Neuronal stem cell (in vitro differentiated cells): Measurements from ENCODE around the gene XKR7. TPM values are rescaled to one million over a fixed set of nuclear protein-coding genes. Genes with fewer than 3 reads are reported as not detected.

Source experiments
- DNase-seq: peaks from one replicate; pipeline ENCODE4 v3.0.0-alpha.2; 2013; ENCODE audit warnings: low spot score
- H2AFZ ChIP-seq: one replicate; pipeline ENCODE4 v1.6.1; 2013; ENCODE audit warnings: mild to moderate bottlenecking, low read length, inconsistent platforms
- H2AK5ac ChIP-seq: 2 replicates; pipeline ENCODE4 v1.6.1; 2013; ENCODE audit warnings: low read depth, mild to moderate bottlenecking, inconsistent platforms, low read length, moderate library complexity, mixed read lengths
- H2BK120ac ChIP-seq: 2 replicates; pipeline ENCODE4 v1.6.1; 2013; ENCODE audit warnings: low read depth, mild to moderate bottlenecking, inconsistent platforms, low read length, moderate library complexity, mixed read lengths
- H2BK12ac ChIP-seq: one replicate; pipeline ENCODE4 v1.6.1; 2013; ENCODE audit warnings: low read length, inconsistent platforms
- H2BK15ac ChIP-seq: 2 replicates; pipeline ENCODE4 v1.6.1; 2013; ENCODE audit warnings: mild to moderate bottlenecking, low read length, inconsistent platforms, mixed read lengths
- H2BK5ac ChIP-seq: one replicate; pipeline ENCODE4 v1.6.1; 2013; ENCODE audit warnings: inconsistent platforms, mild to moderate bottlenecking, low read length, moderate library complexity
- H3K14ac ChIP-seq: one replicate; pipeline ENCODE4 v1.6.1; 2013; ENCODE audit warnings: low read length, inconsistent platforms
- H3K18ac ChIP-seq: 2 replicates; pipeline ENCODE4 v1.6.1; 2013; ENCODE audit warnings: low read length, inconsistent platforms
- H3K23ac ChIP-seq: 2 replicates; pipeline ENCODE4 v1.6.1; 2013; ENCODE audit warnings: low read depth, mild to moderate bottlenecking, mixed read lengths, low read length, inconsistent platforms; ENCODE audit not compliant: poor library complexity
- H3K27ac ChIP-seq: replicated peaks from 3 replicates; pipeline ENCODE4 v1.5.1; 2013; ENCODE audit warnings: low read length, inconsistent platforms
- H3K27me3 ChIP-seq, 3 experiments: 2 replicates each; pipeline ENCODE4 v1.6.1; 2013; ENCODE audit warnings: low read length in 3 of 3, mild to moderate bottlenecking in 2 of 3, inconsistent platforms in 1 of 3, low read depth in 1 of 3, mixed read lengths in 1 of 3, moderate library complexity in 1 of 3; ENCODE audit not compliant: control insufficient read depth in 3 of 3, insufficient read depth in 3 of 3
- H3K36me3 ChIP-seq, 2 donors: replicated peaks in 1 of 2; 2 replicates each; pipeline ENCODE4 v1.6.1; 2013; ENCODE audit warnings: low read length in 2 of 2; ENCODE audit not compliant: control insufficient read depth in 2 of 2, insufficient read depth in 2 of 2
- H3K4ac ChIP-seq: 2 replicates; pipeline ENCODE4 v1.6.1; 2013; ENCODE audit warnings: inconsistent platforms, mild to moderate bottlenecking, low read length, moderate library complexity
- H3K4me1 ChIP-seq, 2 donors: 1 replicate in 1 of 2; 2 replicates in 1 of 2; pipeline ENCODE4 v1.6.1; 2013; ENCODE audit warnings: low read length in 2 of 2, low read depth in 1 of 2; ENCODE audit not compliant: control insufficient read depth in 2 of 2, insufficient read depth in 1 of 2
- H3K4me2 ChIP-seq: one replicate; pipeline ENCODE4 v1.6.1; 2013; ENCODE audit warnings: mild to moderate bottlenecking, low read length, inconsistent platforms; ENCODE audit not compliant: insufficient read depth, poor library complexity, severe bottlenecking
- H3K4me3 ChIP-seq, 2 donors: 2 replicates each; pipeline ENCODE4 v1.5.1; 2013; ENCODE audit warnings: low read length in 2 of 2, mild to moderate bottlenecking in 2 of 2, inconsistent platforms in 1 of 2, moderate library complexity in 1 of 2
- H3K79me1 ChIP-seq: one replicate; pipeline ENCODE4 v1.6.1; 2013; ENCODE audit warnings: low read depth, mild to moderate bottlenecking, inconsistent platforms, low read length, moderate library complexity
- H3K9ac ChIP-seq: one replicate; pipeline ENCODE4 v1.6.1; 2013; ENCODE audit warnings: mild to moderate bottlenecking, low read depth, low read length, inconsistent platforms; ENCODE audit not compliant: poor library complexity
- H3K9me3 ChIP-seq, 2 donors: replicated peaks in 1 of 2; 2 replicates each; pipeline versions ENCODE3 to v1.6.1; 2013; ENCODE audit warnings: low read length in 2 of 2, mild to moderate bottlenecking in 2 of 2, inconsistent platforms in 1 of 2, low read depth in 1 of 2, mixed read lengths in 1 of 2, moderate library complexity in 1 of 2; ENCODE audit not compliant: control insufficient read depth in 2 of 2, insufficient read depth in 1 of 2
- H4K8ac ChIP-seq: one replicate; pipeline ENCODE4 v1.6.1; 2013; ENCODE audit warnings: low read depth, mild to moderate bottlenecking, inconsistent platforms, low read length, moderate library complexity
- H4K91ac ChIP-seq: one replicate; pipeline ENCODE4 v1.6.1; 2013; ENCODE audit warnings: low read length, low read depth, mild to moderate bottlenecking, inconsistent platforms; ENCODE audit not compliant: poor library complexity
- WGBS, 2 donors: extraction: QIAGEN DNeasy Blood & Tissue Kit; methylation state at CpG; one replicate each; pipeline ENCODE4 v1.1.7; 2013; ENCODE audit warnings: missing lambda C conversion rate in 2 of 2, mixed read lengths in 1 of 2; ENCODE audit not compliant: insufficient read length in 2 of 2, insufficient replicate concordance in 1 of 2; ENCODE audit errors: extremely low coverage in 2 of 2; 5-methylcytosine and 5-hydroxymethylcytosine counted together
- small RNA-seq: library from polyadenylated mRNA; stranded (forward); fragments of <200 nt; extraction: miRNeasy Mini kit (QIAGEN cat#:217004); gene quantifications from one replicate; pipeline ENCODE3, GENCODE V24; 2013; ENCODE audit not compliant: insufficient read depth

The XKR7 gene

GRCh38 chr20:32052090-32052777 is 84.3 kb downstream of the XKR7 start, which contains the start of gene HCK:
TSS of gene HCK (plus strand) at chr20:32052242.
- peaks cover 0 to 2% of the 10 kb centered on the region in 2 donors for H3K4me1 ChIP-seq
- peaks cover 15 to 60% (median 34%) of the 10 kb centered on the region in 3 experiments for H3K27me3 ChIP-seq
- H2BK120ac ChIP-seq, result no peak within 1 kb of the TSS

GRCh38 chr20:32052778-32053362 is 84.9 kb downstream of the XKR7 start:
- H4K91ac ChIP-seq, result no peak overlapping the region
- H3K79me1 ChIP-seq, result no peaks in the 10 kb centered on the region
- no peak overlapping the region for H2BK12ac ChIP-seq
- H3K4ac ChIP-seq, result no peak overlapping the region
- no CpG with 5 or more reads among the region's 22 CpGs for WGBS, 2 donors
- H3K4me1 ChIP-seq, result peaks cover 0 to 2% of the 10 kb centered on the region in 2 donors
- peaks cover 2 to 8% of the 10 kb centered on the region in 2 donors for H3K9me3 ChIP-seq
- H3K23ac ChIP-seq, result no peak overlapping the region
- no peak overlapping the region for H3K18ac ChIP-seq
- DNase-seq, result no peak
- H3K36me3 ChIP-seq, result no peaks in the 10 kb centered on the region
- no peak overlapping the region for H3K4me3 ChIP-seq
- H2AFZ ChIP-seq, result no peak overlapping the region
- no peak overlapping the region for H3K14ac ChIP-seq
- H2BK15ac ChIP-seq, result no peak overlapping the region
- peaks cover 15 to 63% (median 34%) of the 10 kb centered on the region in 3 experiments for H3K27me3 ChIP-seq
- peak overlapping the region; percentile 57 for H3K4me2 ChIP-seq
- no peak overlapping the region for H3K27ac ChIP-seq
- no peak overlapping the region for H2AK5ac ChIP-seq
- no peak overlapping the region for H3K9ac ChIP-seq
- H4K8ac ChIP-seq, result no peak overlapping the region
- H2BK5ac ChIP-seq, result no peak overlapping the region
- H2BK120ac ChIP-seq, result no peak overlapping the region

More at GRCh38 chr20:32052090-32052777, 84.3 kb downstream of the XKR7 start, which contains the start of gene HCK:
- peak within 1 kb of the TSS; percentile 31 for H3K23ac ChIP-seq
- H3K79me1 ChIP-seq, result no peaks in the 10 kb centered on the region
- DNase-seq, result no peak
- H3K27ac ChIP-seq, result no peak within 1 kb of the TSS
- H3K9me3 ChIP-seq, result peaks cover 2 to 8% of the 10 kb centered on the region in 2 donors
- no peaks in the 10 kb centered on the region for H3K36me3 ChIP-seq
- H2AK5ac ChIP-seq, result no peak within 1 kb of the TSS
- no peak within 1 kb of the TSS for H2BK5ac ChIP-seq
- H3K4me3 ChIP-seq, result peak within 1 kb of the TSS in 1 of 2 donors; percentile 3
- WGBS, 2 donors, result no CpG with 5 or more reads among the region's 58 CpGs
- peak within 1 kb of the TSS; percentile 40 for H3K14ac ChIP-seq
- no peak within 1 kb of the TSS for H4K91ac ChIP-seq
- peak within 1 kb of the TSS; percentile 53 for H2AFZ ChIP-seq
- H2BK15ac ChIP-seq, result no peak within 1 kb of the TSS
- H2BK12ac ChIP-seq, result no peak within 1 kb of the TSS
- H3K18ac ChIP-seq, result peak within 1 kb of the TSS; percentile 60
- no peak within 1 kb of the TSS for H3K4ac ChIP-seq
- peak within 1 kb of the TSS; percentile 57 for H3K4me2 ChIP-seq
- no peak within 1 kb of the TSS for H3K9ac ChIP-seq
- no peak within 1 kb of the TSS for H4K8ac ChIP-seq

Small RNAs within 50 kb of the gene (small RNA-seq; reads per million reads assigned to genes)
- gene RNA5SP481 (not detected), gene RNA5SP482 (not detected)
